CD4-positive, alpha-beta T cell treated with Interleukin-6 for 4 hours (primary cell): ENCODE results near the gene CDT1.

Experiments used
- DNase-seq: peaks from one replicate; pipeline ENCODE4 v3.0.0-alpha.2; 2020; ENCODE audit warnings: mixed read lengths

Gene CDT1

DNA sequence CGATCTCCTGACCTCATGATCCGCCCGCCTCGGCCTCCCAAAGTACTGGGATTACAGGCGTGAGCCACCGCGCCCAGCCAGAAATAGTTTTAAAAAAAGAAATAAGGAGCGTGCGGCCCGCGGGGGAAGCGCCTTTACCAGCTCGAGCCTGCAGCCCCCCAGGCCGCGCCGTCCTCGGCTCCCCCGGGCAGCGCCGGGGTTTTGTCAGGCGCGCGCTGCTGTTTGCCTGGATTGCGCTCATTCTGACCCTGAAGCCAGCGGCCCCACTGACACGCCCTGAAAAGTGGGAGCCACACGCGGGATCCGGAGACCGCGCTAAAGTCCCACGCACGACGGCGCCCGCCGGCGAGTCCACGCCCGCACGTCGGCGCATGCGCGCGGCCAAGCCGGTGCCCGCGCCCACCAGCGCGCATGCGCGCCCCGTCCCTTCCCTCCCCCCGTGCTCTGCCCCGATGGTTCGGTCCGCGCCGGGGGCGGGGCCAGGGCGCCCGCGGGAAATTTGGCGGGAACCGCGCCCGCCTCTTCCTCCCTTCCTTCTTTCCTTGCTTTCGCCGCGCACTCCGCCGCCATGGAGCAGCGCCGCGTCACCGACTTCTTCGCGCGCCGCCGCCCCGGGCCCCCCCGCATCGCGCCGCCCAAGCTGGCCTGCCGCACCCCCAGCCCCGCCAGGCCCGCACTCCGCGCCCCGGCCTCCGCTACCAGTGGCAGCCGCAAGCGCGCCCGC is at the start of gene CDT1:
CDT1 (plus strand) TSS at position 526 of the 724 bp plus-strand sequence; CDS start at position 569, 43 bp downstream.
- DNase-seq = peak; percentile 90

DNA sequence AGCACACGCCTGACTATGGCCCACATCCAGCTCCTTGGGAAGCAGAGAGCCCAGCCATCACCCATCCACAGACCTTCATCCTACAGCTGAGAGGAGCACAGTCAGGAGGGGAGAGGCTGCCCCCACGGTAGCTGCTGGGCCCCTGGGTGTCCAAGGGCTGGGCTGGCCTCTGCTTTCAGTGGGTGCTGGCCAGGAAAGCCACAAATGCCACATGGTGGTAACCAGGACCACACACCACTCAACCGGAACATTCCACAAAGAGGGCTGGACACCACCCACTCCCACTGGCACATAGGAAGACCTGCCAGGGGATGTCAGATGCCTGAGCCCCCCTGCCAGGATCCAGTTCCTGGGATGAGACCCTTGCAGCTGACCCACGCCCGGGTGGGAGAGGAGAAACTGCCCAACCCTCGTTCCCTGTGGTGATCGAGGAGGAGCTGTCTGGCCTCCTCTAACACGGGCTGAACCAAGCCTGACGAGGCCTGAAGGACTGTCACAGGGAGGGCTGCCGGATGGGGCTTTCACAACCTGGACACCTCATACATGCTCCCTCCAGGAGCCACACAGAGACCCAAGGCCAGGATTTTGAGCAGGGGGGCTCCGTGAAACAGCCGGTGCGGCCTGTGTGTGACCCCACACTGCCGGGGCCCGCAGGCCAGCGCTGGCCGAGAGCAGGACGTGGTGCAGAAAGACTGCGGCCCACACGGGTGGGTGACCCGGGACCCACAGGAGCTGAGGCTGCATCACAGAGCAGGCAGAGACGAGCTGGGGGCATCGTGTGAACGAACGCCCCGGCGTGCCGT is 49.3 kb upstream of the CDT1 start:
- DNase-seq = no peak

DNA sequence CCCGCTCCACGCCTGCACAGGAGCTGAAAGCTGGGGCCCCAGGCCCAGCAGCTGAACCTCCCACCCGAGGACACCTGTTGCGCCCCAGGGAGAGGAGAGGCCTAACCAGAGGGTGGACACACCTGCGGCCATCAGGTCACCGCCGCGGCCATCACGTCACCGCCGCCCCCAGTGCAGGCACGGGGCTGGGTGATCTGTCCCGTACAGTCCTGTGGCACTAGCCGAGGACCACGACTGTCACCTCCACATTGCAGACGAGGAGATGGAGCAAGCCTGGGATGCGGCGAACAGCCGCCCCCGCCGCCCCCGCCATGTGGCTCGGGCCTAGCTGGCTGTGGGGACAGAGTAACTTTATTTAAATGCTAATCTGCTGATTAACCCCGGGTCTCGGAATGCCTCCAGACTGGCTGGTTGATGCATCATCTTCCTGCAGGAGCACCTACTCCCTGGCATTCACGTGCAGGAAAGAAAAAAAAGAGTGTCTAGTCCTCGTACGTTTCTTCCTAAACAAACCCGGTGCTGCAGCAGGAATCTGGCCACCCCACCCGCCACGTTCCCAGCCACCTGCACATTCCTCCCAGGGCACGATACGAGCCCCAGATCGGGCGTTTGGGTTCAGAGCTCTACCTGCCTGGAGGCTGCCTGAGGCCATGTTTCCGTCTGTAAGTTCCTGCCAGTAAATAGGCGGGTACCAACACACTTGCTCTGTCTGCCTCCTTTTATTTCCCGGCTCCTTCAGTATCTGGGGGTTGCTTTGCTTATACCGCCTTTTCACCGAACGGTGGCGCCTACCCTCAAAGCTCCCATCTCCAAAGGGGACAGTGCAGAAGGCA is 48.5 kb upstream of the CDT1 start:
- DNase-seq = peak; percentile 49

DNA sequence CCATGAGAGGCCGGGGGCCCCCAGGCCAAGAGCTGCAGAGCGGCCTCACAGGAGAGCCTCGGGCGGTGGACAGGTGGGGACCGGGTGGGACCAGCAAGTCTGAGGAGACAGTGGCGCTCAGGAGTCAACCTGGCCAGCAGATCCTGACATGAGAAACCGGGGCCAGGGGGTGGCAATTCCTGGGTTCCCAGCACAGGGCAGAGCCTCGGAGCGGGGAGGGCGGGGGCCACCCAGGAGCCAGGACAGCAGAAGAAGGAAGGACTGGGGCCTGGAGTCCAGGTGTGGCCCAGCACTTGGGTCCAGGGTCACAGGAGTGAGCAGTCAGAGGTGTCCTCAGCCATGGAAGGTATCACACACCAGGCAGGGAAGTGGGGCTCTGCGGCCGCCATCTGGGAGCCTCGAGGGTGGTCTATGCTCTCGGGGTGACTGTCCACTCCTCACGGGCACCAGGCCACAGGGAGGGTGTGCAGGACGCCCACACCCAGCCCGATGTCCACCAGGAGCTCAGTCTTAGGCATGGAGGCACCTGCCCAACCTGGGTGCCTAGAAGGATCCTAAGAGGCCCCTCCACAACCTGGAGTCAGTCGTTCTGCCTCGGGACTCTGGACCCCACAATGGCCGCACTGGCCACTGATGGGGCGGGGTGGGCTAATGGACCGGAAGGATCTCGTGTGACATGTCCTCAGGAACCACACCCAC is 47.7 kb upstream of the CDT1 start:
- DNase-seq = no peak

DNA sequence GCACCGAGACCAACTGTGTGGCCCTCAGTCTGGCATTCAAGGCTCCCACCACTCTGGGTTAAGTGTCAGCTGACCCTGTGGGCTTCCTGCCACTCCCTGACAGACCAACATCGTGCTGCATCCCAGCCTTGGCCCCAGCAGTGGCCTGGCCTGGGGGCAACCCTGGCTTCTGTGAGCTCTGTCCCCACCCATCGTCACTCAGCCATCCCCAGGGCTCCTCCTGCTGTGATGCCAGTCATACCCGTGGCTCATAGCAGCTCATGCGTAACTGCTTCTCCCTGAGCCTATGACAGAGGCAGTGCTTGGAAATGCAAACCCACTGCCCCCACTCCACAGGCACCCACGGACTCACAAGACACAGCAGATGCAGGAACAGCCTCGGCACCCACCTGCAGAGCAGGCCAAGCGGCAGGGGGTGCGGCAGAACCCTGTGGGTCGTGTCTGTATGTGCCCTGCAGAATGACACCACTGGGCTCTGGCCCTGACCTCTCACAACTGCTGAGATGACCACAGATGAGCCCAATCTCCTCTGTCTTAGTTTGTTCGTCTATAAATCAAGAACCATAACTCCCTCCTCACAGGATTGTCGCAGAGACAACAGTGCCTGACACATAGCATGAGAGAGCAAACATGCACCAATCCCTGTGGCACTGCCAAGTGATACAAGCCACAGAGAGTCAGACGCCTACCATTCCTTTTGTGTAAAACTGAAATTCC is 45.2 kb upstream of the CDT1 start:
- no peak for DNase-seq

DNA sequence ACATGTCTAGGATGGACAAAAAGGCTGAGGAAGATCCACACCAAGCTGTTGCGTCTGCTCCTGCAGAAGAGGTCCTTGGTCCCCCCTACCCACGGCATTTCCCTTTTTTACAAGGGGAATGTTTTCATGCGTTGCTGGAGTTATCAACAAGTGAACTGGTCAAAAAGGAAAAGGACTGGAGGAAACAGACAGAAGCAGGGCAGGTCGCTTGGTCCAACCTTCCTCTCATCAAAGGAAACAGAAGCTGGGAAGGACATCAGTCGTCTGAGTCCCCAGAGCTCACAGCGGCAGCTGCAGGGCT is 44.7 kb upstream of the CDT1 start:
- DNase-seq = no peak

DNA sequence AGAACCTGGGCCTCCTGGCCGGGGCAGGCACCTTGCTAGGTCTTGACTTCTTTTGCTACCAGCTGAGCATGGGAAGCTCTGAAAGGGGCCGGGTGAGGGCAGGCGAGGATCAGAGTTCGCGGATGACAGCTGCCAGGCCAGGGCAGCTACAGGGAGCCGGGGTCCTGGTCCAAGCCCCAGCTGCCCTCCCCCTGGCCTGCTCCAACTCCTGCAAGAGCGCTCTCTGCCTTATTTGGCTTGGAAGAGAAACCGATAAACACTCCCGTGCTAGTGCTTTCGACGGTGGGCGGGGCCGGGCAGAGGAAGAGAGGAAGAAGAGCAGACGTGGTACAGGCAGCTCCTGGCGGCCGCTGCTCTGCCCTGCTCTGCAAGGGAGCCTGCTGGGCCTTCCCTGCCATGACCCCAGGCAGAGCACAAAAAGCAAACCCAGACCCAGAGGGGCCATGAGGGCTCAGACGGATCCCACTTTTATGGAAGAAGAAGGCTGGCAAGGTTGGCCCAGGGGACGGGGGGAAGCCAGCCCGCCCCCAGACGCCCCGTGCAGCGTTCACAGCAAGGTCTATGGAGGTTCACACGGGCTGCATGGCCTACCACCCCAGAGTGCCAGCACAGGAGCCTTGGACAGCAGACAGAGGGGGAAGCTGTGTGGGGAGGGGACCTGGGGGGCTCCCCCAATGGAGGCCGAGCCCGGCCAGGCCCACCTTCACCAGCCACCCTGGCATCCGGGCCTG is 44.2 kb upstream of the CDT1 start:
- peak; percentile 79 for DNase-seq

DNA sequence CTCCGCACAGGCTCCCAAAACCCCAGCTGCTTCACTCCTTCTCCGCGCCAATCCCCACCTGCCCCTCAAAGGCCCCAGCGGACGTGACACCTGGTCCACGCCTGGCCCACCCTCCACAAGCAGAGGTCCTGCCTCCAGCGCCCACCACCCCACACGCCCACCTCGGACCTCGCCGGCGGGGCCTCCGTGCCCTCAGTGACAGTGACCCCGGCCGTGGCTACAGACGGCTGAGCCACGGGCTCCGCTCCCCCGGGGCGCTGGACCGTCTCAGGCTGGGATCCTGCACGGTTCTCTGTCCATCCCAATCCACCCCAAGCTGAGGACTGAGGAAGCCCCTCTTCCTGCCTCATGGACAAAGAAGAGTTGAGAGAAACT is 43.6 kb upstream of the CDT1 start:
- DNase-seq = no peak

DNA sequence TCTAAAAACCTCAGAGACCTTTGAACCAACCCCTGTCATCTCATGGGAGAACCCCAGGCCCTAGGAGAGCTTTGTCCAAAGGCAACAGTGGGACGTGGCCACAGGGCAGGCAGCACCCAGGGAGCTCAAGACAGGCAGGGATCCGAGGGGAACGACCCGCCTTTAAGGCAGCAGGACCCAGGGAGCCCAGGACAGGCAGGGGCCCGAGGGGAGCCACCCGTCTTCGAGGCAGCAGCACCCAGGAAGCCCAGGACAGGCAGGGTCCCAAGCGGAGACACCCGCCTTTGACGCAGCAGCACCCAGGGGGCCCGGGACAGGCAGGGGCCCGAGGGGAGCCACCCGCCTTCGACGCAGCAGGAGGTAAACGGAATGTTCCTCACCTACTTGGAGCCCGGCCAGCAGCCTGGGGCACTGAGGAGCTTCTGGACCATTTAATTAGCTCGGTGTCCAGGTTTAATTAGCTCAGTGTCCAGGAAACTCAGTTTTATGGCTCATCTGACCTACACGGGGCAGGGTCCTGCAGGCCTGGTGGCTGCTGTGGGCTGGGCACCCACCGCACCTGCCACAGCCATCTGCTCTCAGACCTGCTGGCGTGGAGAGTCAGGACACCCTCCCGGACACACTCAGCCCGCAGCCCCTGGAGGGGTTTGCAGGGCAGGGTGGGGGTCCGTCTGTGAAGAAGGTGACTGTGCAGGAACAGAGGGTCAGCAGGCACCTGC is 43.0 kb upstream of the CDT1 start:
- DNase-seq = no peak

DNA sequence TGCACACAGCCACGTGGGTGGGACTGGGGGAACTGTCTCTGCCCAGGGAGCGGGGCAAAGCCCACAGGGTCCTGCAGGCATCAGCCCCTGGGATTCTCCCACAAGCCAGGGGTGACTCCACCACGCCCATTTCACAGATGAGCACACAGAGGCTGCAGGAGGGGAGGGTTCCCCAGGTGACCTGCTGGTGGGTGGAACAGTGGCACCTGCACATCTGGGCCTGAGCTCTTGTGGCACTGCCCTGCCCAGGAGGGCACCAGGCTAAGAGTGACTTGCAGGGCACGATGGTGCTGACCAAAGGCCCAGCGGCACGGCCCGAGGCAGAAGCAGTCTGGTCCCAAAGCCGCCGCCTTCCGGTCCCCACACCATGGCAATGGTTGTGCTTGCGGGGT is 42.5 kb upstream of the CDT1 start:
- DNase-seq = no peak

DNA sequence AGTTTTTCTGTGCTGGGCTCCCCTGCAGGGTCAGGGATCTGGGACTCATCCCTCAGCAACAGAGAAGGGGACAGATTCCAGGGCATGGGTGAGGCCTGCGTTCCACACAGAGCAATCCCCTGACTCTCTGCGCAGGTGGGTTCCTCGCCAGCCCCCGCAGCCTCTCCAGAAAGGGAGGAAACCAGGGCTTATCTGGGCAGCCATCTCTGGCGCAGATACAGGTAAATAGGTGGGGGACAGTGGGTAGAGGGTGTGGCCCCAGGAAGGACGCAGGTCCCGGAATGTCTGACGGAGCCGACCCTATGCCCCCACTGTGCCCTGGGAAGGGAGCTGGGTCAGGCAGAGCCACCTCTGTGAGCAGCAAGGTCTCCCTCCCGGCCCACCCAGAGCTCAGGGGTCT is 41.8 kb upstream of the CDT1 start:
- DNase-seq = no peak

DNA sequence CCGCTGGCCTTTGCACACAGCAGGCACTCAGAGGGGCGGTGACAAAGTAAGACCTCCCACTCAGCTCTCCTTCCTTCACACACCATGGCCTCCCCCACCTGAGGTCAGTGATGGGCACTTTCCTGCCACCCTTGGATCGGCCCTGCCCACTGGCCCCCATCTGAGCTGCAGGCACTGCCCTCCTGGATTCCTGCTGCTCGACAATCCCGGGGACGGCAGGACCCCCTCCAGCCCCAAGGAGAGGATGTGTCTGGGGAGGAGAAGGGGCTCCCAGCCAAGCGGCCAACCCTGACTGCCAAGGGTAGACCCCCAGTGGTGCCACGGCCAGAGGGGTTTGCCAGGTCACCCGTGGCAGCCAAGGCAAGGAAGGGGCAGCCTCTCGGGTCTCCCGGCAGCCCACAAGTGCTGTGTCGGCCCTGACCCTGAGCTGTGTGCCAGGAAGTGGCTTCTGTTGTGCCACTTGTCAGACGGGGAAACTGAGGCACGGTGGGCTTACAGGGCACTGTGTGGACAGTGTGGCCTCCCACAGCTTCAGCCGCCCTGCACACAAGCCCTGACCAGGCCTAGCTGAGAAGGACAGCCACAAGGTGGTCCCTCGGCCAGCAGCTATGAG is 41.2 kb upstream of the CDT1 start:
- DNase-seq = no peak

DNA sequence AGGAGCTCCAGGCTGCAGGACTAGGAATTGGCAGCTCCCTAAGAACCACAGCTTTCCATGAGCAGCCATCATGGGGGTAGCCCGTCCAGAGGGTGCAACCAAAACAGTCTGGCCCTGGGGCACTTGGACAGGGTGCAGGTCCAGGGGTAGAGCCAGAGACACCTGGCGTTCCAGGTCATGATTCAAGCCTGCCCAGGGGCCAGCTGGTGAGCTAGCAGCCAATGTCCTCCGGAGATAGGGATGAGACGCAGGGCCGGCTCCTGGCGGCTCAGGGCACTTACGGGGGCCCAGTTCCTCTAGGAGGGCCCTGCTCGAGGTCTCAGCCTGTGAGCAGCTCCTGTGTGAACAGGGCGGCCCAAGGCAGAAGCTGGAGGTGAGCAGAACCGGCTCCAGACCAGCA is 40.6 kb upstream of the CDT1 start:
- no peak for DNase-seq

DNA sequence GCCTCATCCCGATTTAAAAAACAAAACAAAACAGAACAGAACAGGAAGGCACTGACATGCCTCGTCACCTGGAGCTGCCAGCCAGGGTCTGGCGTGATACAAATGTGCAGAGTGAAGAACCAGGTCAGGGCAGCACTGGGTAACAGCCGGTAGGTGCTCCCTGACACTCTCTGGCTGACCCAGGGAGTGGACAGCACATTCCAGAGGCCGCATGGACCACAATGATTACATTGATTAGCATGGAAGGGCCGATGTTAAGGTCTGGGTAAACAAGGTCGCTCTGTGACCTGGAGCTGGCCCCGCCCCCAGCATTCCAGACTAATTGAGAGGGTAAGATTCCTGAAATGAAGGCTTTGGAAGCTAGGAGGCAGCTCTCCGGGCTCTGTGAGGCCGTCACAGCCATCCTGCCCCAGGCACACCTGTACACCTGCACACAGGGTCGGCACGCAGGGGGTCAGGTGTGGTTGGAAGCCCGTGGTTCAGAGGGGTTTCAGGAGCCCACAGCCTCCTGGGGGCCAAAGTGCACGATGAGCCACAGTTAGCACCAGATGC is 40.0 kb upstream of the CDT1 start:
- DNase-seq = no peak

DNA sequence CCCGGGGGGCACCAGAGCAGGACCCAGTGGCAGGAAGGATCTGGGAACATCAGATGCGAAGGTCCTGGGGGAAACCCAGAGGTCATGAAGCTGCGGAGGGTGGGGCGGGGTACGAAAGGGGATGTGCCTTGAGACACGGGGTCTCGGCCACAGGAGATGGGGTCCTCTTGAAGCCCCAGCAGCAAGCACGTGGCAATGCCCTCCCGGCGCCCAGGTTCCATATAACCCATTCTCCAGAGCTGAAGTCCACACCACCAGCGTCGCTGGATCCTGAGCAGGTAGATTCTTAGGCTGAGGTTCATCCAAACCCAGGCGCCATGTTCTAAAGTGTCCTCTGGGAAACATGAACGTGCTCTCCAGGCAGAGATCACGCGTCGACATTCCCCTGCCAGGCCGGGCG is 39.5 kb upstream of the CDT1 start:
- no peak for DNase-seq

DNA sequence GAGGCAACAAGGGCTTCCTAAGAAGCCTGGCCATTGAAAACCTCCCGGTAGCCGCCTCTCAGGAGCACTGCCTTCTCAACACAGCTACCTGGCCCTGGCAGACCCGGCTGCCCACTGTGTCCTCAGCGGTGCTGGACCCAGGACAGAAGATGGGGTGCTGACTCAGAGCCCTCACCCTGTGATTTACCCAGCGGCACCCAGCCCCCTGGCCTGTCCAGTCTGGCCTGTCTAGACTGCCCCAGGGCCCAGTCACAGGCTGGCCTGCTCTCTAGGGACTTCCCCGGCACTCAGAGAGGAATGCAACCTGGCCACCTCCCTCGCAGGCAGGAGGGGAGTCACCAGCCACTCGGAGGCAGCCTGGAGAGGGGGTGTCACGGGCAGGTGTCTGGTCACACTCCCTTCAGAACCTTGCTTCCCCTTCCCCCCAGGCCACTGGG is 38.7 kb upstream of the CDT1 start:
- no peak for DNase-seq

DNA sequence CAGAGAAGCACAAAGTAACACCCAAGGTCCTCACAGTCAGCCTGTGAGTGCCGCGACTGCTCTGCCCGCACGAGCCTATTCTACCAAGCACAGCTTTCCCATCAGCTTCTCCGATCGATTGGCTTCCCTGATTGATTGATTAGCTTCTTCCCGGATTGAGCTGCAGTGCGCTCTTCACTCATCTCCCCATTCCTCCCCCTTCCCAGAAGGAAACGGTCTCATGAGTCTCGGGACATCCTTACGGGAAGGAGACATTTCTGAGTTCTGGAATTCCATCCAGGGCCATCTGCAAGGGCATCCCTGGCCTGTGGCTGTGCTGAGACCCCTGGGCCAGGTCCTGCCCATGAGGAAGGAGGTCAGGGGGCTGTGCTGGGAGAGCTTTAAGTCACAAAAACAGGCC is 36.6 kb upstream of the CDT1 start:
- DNase-seq = no peak

DNA sequence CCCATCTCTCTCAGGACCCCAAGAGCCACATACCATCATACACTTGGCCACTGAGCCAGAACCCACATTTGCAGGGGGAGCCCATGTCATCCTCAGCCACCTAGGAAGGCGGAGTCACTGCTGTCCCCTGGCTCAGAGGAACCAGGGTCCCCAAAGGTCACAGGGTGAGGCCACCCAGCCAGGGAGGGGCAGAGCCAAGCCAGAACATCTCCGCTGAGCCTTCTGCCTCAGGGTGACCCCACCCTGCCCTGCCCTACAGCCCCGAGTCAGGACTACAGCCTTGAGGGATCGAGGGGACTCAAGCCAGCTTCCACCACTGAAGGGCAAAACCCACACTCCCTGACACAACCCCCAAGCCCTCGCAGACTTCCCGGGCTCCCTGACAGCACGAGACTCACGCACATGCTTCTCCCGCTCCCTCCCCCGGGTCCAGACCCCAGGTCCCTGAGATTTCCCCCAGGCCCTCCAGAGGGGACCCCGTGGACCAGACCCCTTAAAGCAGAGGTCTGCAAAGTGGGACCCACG is 36.0 kb upstream of the CDT1 start:
- no peak for DNase-seq

DNA sequence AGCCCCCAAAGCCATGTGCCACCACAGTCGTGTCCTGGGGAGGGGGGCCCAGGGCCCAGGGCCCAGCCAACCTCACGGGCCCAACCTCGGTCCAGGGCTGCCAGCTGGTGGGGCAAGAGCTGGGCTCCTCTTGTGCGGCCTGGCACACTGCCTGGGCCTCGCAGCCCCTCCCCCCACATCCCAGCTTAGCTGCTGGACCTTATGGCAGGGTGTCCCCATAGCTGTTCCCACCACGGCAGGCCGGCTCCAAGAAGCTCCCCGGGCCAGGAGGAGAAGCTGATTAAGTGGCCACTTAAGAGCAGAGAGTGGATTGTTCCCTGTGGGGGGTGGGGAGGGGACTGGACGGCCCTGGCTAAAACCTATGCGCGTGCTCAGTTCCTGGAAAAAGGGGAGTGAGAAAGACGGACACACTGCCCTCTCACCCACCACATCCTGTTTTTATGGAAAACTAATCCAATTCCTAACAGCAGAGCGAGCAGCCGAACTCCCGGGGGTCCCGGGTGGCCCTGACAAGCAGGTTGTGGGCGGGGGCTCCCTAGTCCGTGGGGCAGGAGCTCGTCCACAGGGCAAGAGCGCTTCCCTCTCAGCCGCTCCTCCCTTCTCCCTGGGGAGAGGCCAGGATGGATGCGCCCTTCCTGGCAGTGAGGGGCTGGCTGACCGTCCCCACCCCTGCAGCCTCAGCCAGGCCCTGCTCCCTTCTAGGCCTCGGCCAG is 35.4 kb upstream of the CDT1 start:
- DNase-seq = no peak
